GM19240 (cell line): ENCODE results near the gene NDEL1.

Experiments used
- DNase-seq: peaks from one replicate; pipeline ENCODE4 v3.0.0; 2011; ENCODE audit warnings: low spot score; ENCODE audit not compliant: insufficient read length

The NDEL1 gene

DNA sequence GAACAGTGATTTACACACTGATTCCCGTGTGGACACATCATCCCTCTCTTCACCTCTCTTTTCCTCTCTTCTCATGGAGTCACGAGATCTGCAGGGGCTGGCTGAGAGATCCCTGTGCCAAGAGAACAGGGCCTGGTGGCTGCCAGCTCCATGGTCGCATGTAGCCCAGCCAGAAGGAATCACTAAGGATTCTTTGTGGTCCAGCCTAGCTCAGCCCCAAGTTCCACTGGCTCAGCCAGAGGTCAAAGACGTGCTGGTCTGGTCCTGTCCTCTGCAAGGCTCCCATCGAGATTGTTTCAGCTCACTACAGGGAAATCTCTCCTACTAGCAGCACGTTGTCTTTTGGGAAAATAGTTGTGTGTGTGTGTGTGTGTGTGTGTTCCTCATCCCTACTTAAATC, 66.4 kb downstream of the NDEL1 start:
- no peak for DNase-seq

- DNase-seq = no peak
These were observed 67.7 kb downstream of the NDEL1 start for GRCh38 chr17:8503368-8503767.

DNA sequence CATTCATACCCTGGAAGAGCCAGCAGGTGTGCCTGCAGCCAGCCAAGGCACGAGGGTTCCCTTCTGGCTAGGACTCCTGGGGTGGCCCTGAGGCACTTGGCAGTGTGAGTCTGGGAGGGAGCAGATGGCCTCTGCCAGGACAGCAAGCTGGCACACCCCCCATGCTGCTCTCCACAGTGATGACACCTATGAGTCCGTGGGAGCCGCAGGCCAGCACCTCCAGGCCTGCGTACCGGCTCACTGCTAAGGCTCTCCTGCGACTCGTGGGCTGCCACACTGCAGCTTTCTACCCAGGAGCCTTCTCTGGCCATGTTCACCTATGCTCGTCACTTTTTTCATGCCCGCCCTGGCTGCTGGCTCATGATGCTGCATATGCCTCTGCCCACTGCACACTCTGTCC, 68.1 kb downstream of the NDEL1 start:
- no peak for DNase-seq

- DNase-seq = no peak
These were observed 69.0 kb downstream of the NDEL1 start for GRCh38 chr17:8504460-8505207.

DNA sequence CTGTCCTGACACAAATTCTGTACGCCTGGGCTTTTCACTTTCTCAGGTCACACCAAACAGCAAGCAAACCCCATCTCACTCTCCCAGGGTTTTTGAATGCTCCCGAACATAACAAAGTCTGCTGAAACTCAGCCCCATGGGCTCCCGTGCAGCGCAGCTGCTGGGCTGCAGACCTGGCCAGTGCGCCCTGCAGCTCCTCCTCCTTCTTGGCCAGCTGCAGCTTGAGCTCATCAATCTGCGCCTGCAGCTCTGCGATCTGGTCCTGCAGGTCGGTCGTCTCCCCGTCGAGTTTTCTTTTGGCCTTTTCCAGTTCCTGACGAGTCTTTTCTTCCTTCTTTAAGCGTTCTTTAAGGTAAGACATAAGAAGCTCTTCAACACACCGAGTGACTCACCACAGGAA, 70.5 kb downstream of the NDEL1 start:
- no peak for DNase-seq

GRCh38 chr17:8514801-8515200, 79.1 kb downstream of the NDEL1 start:
- no peak for DNase-seq
